Mammary epithelial cell (primary cell): ENCODE measurements around the gene TNNT2.

ENCODE experiments used
- EZH2 ChIP-seq: IDR thresholded peaks from 2 replicates; pipeline ENCODE4 v1.6.1; 2012; ENCODE audit warnings: low read length, inconsistent platforms, borderline replicate concordance
- TF ChIP-seq, protein P1 (sequence below), 2 donors: IDR thresholded peaks in 1 of 2; conservative IDR thresholded peaks in 1 of 2; 2 replicates each; pipeline ENCODE4 v1.5.1; 2011 to 2012; ENCODE audit warnings: inconsistent platforms in 2 of 2, low read length in 2 of 2, mild to moderate bottlenecking in 2 of 2, control low read depth in 1 of 2, low read depth in 1 of 2; ENCODE audit not compliant: insufficient read depth in 1 of 2; ENCODE audit errors: extremely low read depth in 1 of 2

DNA sequence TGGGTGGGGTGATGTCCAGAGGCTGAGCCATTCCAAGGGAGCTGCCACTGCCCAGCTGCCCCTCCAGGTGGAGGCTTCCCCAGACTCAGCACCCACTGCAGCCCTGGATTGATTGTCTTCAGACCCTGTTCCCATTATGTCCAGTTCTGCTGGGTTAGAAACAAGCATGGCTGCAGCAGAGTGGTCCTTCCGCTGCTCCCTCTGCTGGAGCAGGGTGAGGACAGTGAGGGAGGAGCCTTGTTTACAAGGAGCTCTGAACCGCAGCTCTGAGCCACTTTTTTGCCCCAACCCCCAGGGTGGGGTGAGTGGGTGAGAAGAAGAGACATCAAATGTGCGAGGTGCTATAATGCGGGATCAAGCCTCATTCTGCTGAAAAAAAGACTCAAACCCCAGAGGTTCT is 2.3 kb downstream of the TNNT2 start:
- TF ChIP-seq, protein P1, sequence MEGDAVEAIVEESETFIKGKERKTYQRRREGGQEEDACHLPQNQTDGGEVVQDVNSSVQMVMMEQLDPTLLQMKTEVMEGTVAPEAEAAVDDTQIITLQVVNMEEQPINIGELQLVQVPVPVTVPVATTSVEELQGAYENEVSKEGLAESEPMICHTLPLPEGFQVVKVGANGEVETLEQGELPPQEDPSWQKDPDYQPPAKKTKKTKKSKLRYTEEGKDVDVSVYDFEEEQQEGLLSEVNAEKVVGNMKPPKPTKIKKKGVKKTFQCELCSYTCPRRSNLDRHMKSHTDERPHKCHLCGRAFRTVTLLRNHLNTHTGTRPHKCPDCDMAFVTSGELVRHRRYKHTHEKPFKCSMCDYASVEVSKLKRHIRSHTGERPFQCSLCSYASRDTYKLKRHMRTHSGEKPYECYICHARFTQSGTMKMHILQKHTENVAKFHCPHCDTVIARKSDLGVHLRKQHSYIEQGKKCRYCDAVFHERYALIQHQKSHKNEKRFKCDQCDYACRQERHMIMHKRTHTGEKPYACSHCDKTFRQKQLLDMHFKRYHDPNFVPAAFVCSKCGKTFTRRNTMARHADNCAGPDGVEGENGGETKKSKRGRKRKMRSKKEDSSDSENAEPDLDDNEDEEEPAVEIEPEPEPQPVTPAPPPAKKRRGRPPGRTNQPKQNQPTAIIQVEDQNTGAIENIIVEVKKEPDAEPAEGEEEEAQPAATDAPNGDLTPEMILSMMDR (conservative IDR thresholded peaks at IDR 0.05 in 1 of 2, IDR thresholded peaks at IDR 0.05 in 1 of 2; ENCODE audit: extremely low read depth in 1 of 2, insufficient read depth in 1 of 2, low read depth in 1 of 2, low read length in 2 of 2) = peak; percentile 1 to 8
- TF ChIP-seq EZH2 = no peak
